HL-60 (cell line): ENCODE data around the gene PPP1R12B.

Experiments used
- DNase-seq, 2 experiments: peaks; one replicate each; pipeline ENCODE4 v3.0.0-alpha.2; 2010 to 2020; ENCODE audit warnings: low read depth in 1 of 2, low spot score in 1 of 2
- H3K27ac ChIP-seq: fragments of 250-450 bp; sonication (Bioruptor Pico); replicated peaks from 2 replicates; pipeline ENCODE4 v1.5.1; 2020; ENCODE audit warnings: mild to moderate bottlenecking, moderate library complexity
- H3K27me3 ChIP-seq: fragments of 250-450 bp; sonication (Bioruptor Pico); 2 replicates; pipeline ENCODE4 v1.5.1; 2021; ENCODE audit warnings: mild to moderate bottlenecking, moderate library complexity; ENCODE audit not compliant: insufficient read depth, poor library complexity, severe bottlenecking
- H3K4me3 ChIP-seq: replicated peaks from 2 replicates; pipeline ENCODE4 v1.5.1; 2011; ENCODE audit warnings: mild to moderate bottlenecking, control low read depth, low read length; ENCODE audit not compliant: insufficient read depth
- GABPA ChIP-seq: IDR thresholded peaks from 2 replicates; pipeline ENCODE4 v1.6.1; 2012; ENCODE audit warnings: low read depth
- POLR2AphosphoS5 ChIP-seq: IDR thresholded peaks from 2 replicates; pipeline ENCODE4 v1.6.1; 2012; ENCODE audit warnings: low read depth
- SPI1 ChIP-seq: IDR thresholded peaks from 2 replicates; pipeline ENCODE4 v1.6.1; 2012; ENCODE audit warnings: low read depth, mild to moderate bottlenecking, borderline replicate concordance
- TF ChIP-seq, protein P1 (sequence below): IDR thresholded peaks from 2 replicates; pipeline ENCODE4 v1.6.1; 2012; ENCODE audit warnings: low read depth; ENCODE audit not compliant: insufficient replicate concordance
- TF ChIP-seq, protein P2 (sequence below): IDR thresholded peaks from one replicate; pipeline ENCODE4 v1.5.1; 2011; ENCODE audit warnings: low read length, control low read depth, inconsistent platforms; ENCODE audit not compliant: insufficient read depth

Gene PPP1R12B

DNA sequence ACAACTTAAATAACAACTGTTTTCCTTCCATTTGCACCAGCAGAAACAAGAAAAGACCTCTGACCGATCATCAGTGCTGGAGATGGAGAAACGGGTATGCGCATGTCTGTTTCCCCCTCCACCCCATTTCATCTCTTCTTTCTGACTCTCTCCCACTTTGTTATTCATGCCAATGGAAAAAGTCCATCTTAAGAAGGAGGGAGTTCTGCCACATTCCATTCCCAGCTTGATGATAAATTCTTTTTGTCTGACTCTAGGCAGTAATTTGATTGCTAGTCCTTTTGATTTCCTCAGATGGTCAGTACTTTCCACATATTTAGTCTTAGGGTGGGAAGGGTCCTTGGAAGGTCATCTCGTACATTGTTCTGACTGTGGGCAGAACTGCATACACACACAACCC lies 219.2 kb downstream of the PPP1R12B start:
- DNase-seq: no peak
- H3K27me3 ChIP-seq: no peaks in the 10 kb centered on the region
- H3K27ac ChIP-seq: no peak overlapping the region
- no peak for TF ChIP-seq SPI1
- no peak for TF ChIP-seq POLR2AphosphoS5
- TF ChIP-seq GABPA: no peak
- TF ChIP-seq, protein P1, sequence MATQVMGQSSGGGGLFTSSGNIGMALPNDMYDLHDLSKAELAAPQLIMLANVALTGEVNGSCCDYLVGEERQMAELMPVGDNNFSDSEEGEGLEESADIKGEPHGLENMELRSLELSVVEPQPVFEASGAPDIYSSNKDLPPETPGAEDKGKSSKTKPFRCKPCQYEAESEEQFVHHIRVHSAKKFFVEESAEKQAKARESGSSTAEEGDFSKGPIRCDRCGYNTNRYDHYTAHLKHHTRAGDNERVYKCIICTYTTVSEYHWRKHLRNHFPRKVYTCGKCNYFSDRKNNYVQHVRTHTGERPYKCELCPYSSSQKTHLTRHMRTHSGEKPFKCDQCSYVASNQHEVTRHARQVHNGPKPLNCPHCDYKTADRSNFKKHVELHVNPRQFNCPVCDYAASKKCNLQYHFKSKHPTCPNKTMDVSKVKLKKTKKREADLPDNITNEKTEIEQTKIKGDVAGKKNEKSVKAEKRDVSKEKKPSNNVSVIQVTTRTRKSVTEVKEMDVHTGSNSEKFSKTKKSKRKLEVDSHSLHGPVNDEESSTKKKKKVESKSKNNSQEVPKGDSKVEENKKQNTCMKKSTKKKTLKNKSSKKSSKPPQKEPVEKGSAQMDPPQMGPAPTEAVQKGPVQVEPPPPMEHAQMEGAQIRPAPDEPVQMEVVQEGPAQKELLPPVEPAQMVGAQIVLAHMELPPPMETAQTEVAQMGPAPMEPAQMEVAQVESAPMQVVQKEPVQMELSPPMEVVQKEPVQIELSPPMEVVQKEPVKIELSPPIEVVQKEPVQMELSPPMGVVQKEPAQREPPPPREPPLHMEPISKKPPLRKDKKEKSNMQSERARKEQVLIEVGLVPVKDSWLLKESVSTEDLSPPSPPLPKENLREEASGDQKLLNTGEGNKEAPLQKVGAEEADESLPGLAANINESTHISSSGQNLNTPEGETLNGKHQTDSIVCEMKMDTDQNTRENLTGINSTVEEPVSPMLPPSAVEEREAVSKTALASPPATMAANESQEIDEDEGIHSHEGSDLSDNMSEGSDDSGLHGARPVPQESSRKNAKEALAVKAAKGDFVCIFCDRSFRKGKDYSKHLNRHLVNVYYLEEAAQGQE: no peak
- TF ChIP-seq, protein P2, sequence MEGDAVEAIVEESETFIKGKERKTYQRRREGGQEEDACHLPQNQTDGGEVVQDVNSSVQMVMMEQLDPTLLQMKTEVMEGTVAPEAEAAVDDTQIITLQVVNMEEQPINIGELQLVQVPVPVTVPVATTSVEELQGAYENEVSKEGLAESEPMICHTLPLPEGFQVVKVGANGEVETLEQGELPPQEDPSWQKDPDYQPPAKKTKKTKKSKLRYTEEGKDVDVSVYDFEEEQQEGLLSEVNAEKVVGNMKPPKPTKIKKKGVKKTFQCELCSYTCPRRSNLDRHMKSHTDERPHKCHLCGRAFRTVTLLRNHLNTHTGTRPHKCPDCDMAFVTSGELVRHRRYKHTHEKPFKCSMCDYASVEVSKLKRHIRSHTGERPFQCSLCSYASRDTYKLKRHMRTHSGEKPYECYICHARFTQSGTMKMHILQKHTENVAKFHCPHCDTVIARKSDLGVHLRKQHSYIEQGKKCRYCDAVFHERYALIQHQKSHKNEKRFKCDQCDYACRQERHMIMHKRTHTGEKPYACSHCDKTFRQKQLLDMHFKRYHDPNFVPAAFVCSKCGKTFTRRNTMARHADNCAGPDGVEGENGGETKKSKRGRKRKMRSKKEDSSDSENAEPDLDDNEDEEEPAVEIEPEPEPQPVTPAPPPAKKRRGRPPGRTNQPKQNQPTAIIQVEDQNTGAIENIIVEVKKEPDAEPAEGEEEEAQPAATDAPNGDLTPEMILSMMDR: no peak
- no peak overlapping the region for H3K4me3 ChIP-seq

DNA sequence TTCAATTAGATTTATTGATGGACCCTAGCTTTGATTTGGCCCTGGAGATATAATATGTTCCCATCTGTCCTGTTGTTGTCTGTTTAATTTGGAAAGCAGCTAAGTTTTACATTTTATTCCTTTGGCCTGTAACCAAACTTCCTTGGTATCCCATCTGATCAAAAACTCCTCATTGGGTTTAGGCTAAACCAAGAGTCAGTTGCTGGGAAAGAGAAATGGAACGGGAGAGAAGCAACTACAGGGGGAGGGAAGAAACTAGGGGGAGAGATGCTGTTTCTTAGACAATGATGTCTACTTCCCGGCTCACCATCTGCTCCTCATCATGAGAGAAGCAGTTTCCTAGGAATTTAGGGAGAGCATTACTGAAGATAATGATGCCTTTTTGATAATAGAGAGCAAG lies 219.9 kb downstream of the PPP1R12B start:
- Histone ChIP-seq H3K27me3 (no peaks in the 10 kb centered on the region), H3K4me3 (no peak overlapping the region), H3K27ac (no peak overlapping the region)
- TF ChIP-seq, protein P1: no peak
- TF ChIP-seq GABPA (no peak), POLR2AphosphoS5 (no peak)
- no peak for DNase-seq

DNA sequence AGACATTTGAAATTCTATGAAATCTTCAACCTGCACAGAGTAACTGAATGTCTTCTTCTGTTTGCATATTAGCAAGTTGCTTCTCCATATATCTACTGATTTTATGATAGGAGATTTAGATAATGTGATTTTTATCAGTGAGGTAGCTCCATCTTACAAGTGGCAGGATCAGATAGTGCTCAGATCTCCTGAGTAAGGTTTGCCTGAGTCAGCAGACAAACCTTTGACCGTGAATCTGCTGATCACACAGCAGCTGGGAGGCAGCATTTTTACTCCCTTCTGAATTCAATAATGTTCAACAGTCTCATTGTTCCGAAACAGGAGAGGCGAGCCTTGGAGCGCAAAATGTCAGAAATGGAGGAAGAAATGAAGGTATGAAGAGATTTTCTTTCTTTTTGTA lies 220.3 kb downstream of the PPP1R12B start:
- TF ChIP-seq, protein P1: no peak
- TF ChIP-seq POLR2AphosphoS5: no peak
- TF ChIP-seq, protein P2: no peak
- Histone ChIP-seq H3K27ac (no peak overlapping the region), H3K4me3 (no peak overlapping the region), H3K27me3 (no peaks in the 10 kb centered on the region)
- no peak for DNase-seq
